AG09309 (cell line): ENCODE results near the gene KCNIP3.
"Not testable (repeated sequence)": the region's sequence is repeated elsewhere in the genome, so short reads cannot be mapped to it uniquely, and the experiment has no call there.

ENCODE experiments used
- DNase-seq: peaks from one replicate; pipeline ENCODE4 v3.0.0-alpha.2; 2010; ENCODE audit warnings: low read depth
- H3K4me3 ChIP-seq: 2 replicates; pipeline ENCODE4 v1.5.1; 2011; ENCODE audit warnings: mild to moderate bottlenecking, low read depth, low read length, moderate library complexity; ENCODE audit not compliant: control insufficient read depth
- TF ChIP-seq, protein P1 (sequence below): IDR thresholded peaks from 2 replicates; pipeline ENCODE4 v1.5.1; 2011; ENCODE audit warnings: mild to moderate bottlenecking, low read depth, low read length, inconsistent platforms; ENCODE audit not compliant: insufficient read depth, control insufficient read depth; ENCODE audit errors: missing control alignments

Gene KCNIP3

DNA sequence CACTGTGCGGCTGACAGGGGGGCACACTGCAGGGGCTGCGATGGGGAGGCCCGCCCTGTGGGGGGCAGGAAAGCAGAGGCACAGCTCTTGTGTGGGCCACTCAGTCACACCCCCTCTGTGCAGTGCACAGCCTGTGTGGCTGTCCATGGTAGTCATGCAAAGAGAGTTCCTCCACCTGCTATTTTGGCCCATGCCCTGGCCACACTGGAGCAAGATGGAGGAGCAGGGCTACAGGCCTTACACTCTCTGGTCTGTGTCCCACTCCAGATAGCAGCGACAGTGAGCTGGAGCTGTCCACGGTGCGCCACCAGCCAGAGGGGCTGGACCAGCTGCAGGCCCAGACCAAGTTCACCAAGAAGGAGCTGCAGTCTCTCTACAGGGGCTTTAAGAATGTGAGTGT lies 76.9 kb downstream of the KCNIP3 start:
- no peak overlapping the region for H3K4me3 ChIP-seq
- DNase-seq: no peak
- TF ChIP-seq, protein P1, sequence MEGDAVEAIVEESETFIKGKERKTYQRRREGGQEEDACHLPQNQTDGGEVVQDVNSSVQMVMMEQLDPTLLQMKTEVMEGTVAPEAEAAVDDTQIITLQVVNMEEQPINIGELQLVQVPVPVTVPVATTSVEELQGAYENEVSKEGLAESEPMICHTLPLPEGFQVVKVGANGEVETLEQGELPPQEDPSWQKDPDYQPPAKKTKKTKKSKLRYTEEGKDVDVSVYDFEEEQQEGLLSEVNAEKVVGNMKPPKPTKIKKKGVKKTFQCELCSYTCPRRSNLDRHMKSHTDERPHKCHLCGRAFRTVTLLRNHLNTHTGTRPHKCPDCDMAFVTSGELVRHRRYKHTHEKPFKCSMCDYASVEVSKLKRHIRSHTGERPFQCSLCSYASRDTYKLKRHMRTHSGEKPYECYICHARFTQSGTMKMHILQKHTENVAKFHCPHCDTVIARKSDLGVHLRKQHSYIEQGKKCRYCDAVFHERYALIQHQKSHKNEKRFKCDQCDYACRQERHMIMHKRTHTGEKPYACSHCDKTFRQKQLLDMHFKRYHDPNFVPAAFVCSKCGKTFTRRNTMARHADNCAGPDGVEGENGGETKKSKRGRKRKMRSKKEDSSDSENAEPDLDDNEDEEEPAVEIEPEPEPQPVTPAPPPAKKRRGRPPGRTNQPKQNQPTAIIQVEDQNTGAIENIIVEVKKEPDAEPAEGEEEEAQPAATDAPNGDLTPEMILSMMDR: no peak

DNA sequence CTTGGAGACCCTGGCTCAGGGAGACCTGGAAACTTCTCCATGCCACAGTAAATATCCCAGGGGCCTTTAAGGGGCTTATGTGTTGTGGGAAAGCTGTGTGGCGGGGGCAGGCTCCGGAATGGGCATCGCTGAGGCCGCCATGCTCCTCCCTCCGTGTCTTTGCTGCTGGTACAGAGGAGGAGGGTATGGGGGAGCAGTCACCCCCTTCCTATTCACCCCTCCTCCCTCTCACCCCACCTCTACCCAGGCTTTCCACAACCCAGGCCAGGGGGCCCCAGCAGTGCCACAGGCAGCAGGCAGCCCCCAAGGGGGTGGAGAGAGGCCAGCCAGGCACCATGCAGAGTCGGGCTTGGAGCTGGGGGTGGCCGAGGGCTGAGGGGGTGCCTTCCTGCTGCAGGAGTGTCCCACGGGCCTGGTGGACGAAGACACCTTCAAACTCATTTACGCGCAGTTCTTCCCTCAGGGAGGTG lies 77.3 kb downstream of the KCNIP3 start:
- no peak overlapping the region for H3K4me3 ChIP-seq
- DNase-seq: no peak
- TF ChIP-seq, protein P1: no peak

DNA sequence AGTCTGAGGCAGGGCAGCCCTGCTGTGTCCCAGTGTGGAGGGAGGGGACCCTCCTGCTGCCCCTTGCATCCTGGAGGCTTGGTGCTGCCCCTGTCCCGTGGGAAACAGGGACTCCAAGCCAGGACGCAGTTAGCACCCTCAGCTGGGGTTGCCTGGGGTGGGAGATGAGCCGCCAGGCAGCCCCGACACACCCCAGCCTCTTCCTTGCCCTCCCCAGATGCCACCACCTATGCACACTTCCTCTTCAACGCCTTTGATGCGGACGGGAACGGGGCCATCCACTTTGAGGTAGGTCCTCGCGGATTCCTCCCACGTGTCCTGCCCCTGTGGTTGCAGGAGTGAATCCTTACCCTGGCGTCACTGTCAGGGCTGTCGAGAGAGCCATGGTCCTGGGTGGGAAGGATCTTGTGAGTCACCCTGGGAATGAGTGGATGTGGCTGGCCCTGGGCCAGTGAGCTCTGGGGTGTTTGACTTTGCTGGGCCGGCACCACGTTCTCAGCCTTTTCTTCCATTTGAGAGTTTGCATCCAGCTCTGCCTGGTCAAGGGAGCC lies 77.8 kb downstream of the KCNIP3 start:
- TF ChIP-seq, protein P1: no peak
- no peak for DNase-seq
- no peak overlapping the region for H3K4me3 ChIP-seq

DNA sequence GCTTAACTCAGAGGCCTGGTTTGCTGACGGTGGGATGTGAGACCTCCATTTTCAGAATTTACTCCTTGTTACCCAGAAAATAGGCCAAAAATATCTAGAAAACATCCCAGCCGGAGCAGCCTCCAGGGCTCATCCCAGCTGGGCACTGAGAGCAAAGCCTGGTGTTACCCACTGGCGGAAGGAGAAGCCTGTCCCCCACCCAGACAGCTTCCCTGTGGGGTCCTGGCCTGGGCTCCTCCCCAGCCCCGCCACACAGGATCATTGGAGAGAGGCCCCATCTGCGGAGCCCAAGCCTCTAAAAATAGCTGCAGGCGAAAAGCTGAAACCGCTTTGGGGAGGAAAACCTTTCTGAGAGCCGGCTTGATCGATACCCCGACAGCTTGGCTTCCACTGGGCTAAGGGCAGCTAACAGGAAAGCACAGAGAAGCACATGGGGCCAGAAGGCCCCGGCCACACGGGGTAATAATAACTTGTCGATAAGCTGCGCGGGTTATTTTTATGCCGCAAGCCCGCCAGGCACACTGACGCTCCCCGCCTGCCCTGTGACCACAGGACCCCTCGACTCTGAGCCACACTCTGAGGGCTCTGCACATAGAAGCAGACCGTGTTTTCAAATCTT lies 78.5 kb downstream of the KCNIP3 start:
- TF ChIP-seq, protein P1: no peak
- H3K4me3 ChIP-seq: no peak overlapping the region
- no peak for DNase-seq

DNA sequence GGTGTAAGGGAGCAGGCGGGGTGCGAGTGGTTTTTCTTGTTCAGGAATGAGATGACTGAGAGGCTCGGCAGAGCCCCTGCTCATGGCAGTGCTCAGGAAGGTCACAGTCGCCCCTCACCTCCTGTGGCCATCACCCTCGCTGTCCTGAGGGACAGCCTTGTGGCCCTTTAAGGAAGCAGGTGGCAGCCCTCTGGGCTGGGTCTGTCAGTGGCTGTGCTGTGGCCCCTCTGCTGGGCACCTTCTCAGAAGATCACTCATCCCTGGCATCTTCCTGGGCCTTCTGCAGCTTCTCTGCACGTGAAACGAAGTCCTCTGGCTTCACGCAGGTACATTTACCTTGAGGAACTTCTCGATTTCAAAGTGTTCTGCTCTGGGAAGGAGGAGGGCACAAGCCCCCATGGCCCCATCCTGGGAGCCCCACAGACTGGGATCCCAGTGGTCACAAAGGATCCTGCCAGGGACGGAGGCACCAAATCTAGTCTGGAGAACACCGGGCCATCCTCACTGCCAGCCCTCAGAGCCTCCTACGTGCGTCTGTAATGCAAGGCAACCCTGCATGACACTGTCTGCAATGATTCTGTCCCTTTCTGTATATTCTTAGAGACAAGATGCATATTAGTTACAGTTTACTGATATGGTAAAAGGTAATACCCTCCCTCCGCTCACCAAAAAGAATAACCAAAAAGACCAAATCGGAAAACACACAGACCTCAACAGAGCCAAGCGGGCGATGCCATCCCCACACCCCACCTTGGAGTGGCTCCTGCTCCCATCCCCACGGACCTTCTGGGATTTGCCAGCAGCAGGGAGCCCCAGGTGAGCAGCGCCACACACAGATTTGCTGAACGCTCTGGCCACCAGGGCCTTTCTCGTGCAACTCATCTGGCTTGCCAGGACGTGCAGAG lies 79.4 kb downstream of the KCNIP3 start:
- no peak overlapping the region for H3K4me3 ChIP-seq
- no peak for DNase-seq
- TF ChIP-seq, protein P1: no peak

DNA sequence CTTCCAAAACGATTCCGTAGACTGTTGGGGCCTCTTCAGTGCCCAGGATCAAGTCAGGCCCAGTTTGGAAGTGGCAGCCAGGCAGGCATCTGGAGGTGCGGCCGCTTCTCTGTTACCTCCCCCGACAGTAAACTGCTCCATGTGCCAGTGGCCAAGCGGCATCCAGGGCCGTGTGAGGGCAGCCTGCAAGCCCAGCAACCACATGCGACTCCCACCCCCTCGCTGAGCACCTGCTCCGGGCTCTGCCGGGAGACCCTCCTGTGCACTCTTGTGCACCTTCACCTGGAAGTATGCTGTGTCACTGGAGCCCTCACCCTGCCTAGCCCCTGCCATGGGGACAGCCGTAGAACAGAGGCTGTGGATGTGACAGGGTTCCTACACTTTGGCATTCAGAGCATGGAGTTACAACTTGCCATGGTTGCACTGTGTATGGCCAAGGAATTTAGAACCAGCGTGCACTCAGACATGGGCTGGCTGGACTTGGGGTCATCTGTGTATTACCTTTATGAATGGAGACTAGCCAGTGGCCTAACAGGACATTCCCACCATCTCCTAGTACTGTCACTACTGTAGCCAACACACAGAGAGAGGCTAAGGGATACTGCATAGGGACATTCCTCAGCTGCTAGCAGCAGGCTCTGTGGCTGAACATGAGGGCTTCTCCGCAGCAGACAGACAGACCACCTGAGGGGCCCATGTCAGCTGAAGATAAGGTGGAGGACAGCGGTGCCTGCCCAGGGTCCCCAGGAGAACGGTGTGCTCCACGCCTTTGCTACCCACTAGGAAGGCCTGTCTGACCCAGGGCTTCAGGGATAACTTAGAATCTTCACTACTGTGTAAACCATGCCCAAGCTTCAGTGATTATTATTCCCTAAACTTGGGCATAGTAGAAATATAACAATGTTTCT lies 80.3 kb downstream of the KCNIP3 start:
- TF ChIP-seq, protein P1: no peak
- no peak overlapping the region for H3K4me3 ChIP-seq
- DNase-seq: no peak

DNA sequence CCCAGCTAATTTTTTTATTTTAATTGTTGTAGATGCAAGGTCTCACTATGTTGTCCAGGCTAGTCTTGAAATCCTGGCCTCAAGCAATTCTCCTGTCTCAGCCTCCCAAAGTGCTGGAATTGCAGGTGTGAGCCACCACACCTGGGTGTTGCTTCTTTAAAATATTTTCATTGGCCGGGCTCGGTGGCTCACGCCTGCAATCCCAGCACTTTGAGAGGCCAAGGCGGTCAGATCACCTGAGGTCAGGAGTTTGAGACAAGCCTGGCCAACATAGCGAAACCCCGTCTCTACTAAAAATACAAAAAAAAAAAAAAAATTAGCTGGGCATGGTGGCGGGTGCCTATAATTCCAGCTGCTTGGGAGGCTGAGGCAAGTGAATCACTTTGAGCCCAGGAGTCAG lies 81.1 kb downstream of the KCNIP3 start:
- not testable (repeated sequence) for DNase-seq, H3K4me3 ChIP-seq
